ENCODE data around the gene RGS2.

RGS2 gene

GRCh38 chr1:192808518-192809306 lies at the start of gene RGS2:
RGS2 (plus strand) TSS chr1:192809039; CDS start chr1:192809072, 33 bp downstream.
- DNase-seq: peak; percentile 88

- no peak for DNase-seq
Observed at GRCh38 chr1:192759104-192759503, 49.7 kb upstream of the RGS2 start.

- no peak for DNase-seq
Observed at GRCh38 chr1:192762265-192762664, 46.6 kb upstream of the RGS2 start.

- DNase-seq: no peak
Observed at GRCh38 chr1:192763243-192763642, 45.6 kb upstream of the RGS2 start.

- DNase-seq: no peak
Observed at GRCh38 chr1:192763756-192764155, 45.1 kb upstream of the RGS2 start.

GRCh38 chr1:192764675-192765074 lies 44.2 kb upstream of the RGS2 start:
- DNase-seq: no peak

- DNase-seq: no peak
Observed at GRCh38 chr1:192766009-192766625, 42.7 kb upstream of the RGS2 start.

GRCh38 chr1:192766876-192767275 lies 42.0 kb upstream of the RGS2 start:
- DNase-seq: no peak

- no peak for DNase-seq
Observed at GRCh38 chr1:192767798-192768197, 41.0 kb upstream of the RGS2 start.

- DNase-seq: no peak
Observed at GRCh38 chr1:192768463-192768862, 40.4 kb upstream of the RGS2 start.

- DNase-seq: no peak
Observed at GRCh38 chr1:192771341-192771740, 37.5 kb upstream of the RGS2 start.

GRCh38 chr1:192775631-192776030 lies 33.2 kb upstream of the RGS2 start:
- DNase-seq: no peak

GRCh38 chr1:192776206-192776605 lies 32.6 kb upstream of the RGS2 start:
- DNase-seq: no peak

- DNase-seq: no peak
Observed at GRCh38 chr1:192776998-192777397, 31.8 kb upstream of the RGS2 start.

- no peak for DNase-seq
Observed at GRCh38 chr1:192783791-192784190, 25.0 kb upstream of the RGS2 start.

- no peak for DNase-seq
Observed at GRCh38 chr1:192784397-192784796, 24.4 kb upstream of the RGS2 start.

- no peak for DNase-seq
Observed at GRCh38 chr1:192786576-192786975, 22.3 kb upstream of the RGS2 start.

- no peak for DNase-seq
Observed at GRCh38 chr1:192787914-192788585, 20.8 kb upstream of the RGS2 start.

- no peak for DNase-seq
Observed at GRCh38 chr1:192789871-192790270, 19.0 kb upstream of the RGS2 start.

GRCh38 chr1:192792628-192793027 lies 16.2 kb upstream of the RGS2 start:
- no peak for DNase-seq

- no peak for DNase-seq
Observed at GRCh38 chr1:192793983-192794767, 14.7 kb upstream of the RGS2 start.

- no peak for DNase-seq
Observed at GRCh38 chr1:192794768-192795035, 14.1 kb upstream of the RGS2 start.

GRCh38 chr1:192795916-192796618 lies 12.8 kb upstream of the RGS2 start:
- no peak for DNase-seq
